ENCODE data around the gene SEPTIN10. TPM values are rescaled to one million over a fixed set of nuclear protein-coding genes. Genes with fewer than 3 reads are reported as not detected.

SEPTIN10 gene
- total RNA-seq: 100 to 1,000 TPM in 2 of 3 donors, 10 to 100 TPM in 1; 93.5 to 116 (median 100) TPM

- H3K4me1 ChIP-seq: peaks cover 0 to 24% of the 10 kb centered on the region in 2 donors
- intact Hi-C loops (cut with DNase I; ENCODE audit: low total_unique reads): no loop called here
- peak; percentile 93 to 95 for DNase-seq (ENCODE audit: low spot score in 2 of 2)
Measured at GRCh38 chr2:109613922-109614714, at the start of gene SEPTIN10, which contains the start of gene SOWAHC. SEPTIN10 (minus strand) TSS chr2:109613966; CDS start chr2:109613827, 139 bp downstream. SOWAHC (plus strand) TSS chr2:109614364; CDS start chr2:109614490, 126 bp downstream.

GRCh38 chr2:109662889-109663288 lies 49.1 kb upstream of the SEPTIN10 start:
- Histone ChIP-seq H3K27me3 (no peaks in the 10 kb centered on the region), H3K4me3 (no peak overlapping the region), H3K9me3 (no peaks in the 10 kb centered on the region), H3K4me1 (peaks cover 0 to 10% of the 10 kb centered on the region in 2 donors), H3K27ac (peak overlapping the region in 1 of 2 donors; percentile 53), H3K36me3 (no peaks in the 10 kb centered on the region)
- DNase-seq (ENCODE audit: low spot score in 2 of 2): no peak
- intact Hi-C loops (cut with DNase I; ENCODE audit: low total_unique reads): no loop called here
- TF ChIP-seq CTCF (IDR thresholded peaks at IDR 0.05) (peak in 2 of 3 donors; percentile 19 to 41), POLR2AphosphoS5 (IDR thresholded peaks at IDR 0.05) (no peak)

More at GRCh38 chr2:109613922-109614714, at the start of gene SEPTIN10, which contains the start of gene SOWAHC:
- H3K27me3 ChIP-seq: no peaks in the 10 kb centered on the region
- peak within 1 kb of the TSS; percentile 99 for H3K27ac ChIP-seq
- H3K9me3 ChIP-seq: no peaks in the 10 kb centered on the region
- H3K36me3 ChIP-seq: no peaks in the 10 kb centered on the region
- peak within 1 kb of the TSS; percentile 65 to 96 (median 86) for H3K4me3 ChIP-seq
- no peak for TF ChIP-seq CTCF (IDR thresholded peaks at IDR 0.05)
- TF ChIP-seq POLR2AphosphoS5 (IDR thresholded peaks at IDR 0.05): peak; percentile 94 to 96 (median 95)
- peak; percentile 74 for TF ChIP-seq POLR2A (IDR thresholded peaks at IDR 0.05)

- peaks cover 0 to 10% of the 10 kb centered on the region in 2 donors for H3K4me1 ChIP-seq
- no peak overlapping the region for H3K4me3 ChIP-seq
- intact Hi-C loops (cut with DNase I; ENCODE audit: low total_unique reads): no loop called here
- DNase-seq (ENCODE audit: low spot score in 2 of 2): no peak
- H3K27ac ChIP-seq: no peak overlapping the region
- no peaks in the 10 kb centered on the region for H3K27me3 ChIP-seq
- no peaks in the 10 kb centered on the region for H3K9me3 ChIP-seq
- no peaks in the 10 kb centered on the region for H3K36me3 ChIP-seq
- TF ChIP-seq POLR2AphosphoS5 (IDR thresholded peaks at IDR 0.05) (no peak), POLR2A (IDR thresholded peaks at IDR 0.05) (no peak), CTCF (IDR thresholded peaks at IDR 0.05) (no peak)
Measured at GRCh38 chr2:109660046-109660860, 46.5 kb upstream of the SEPTIN10 start.

- Histone ChIP-seq H3K4me1 (peaks cover 0 to 10% of the 10 kb centered on the region in 2 donors), H3K27me3 (no peaks in the 10 kb centered on the region), H3K9me3 (no peaks in the 10 kb centered on the region), H3K4me3 (no peak overlapping the region), H3K27ac (no peak overlapping the region), H3K36me3 (no peaks in the 10 kb centered on the region)
- TF ChIP-seq POLR2A (IDR thresholded peaks at IDR 0.05) (no peak), POLR2AphosphoS5 (IDR thresholded peaks at IDR 0.05) (no peak), CTCF (IDR thresholded peaks at IDR 0.05) (no peak)
- DNase-seq (ENCODE audit: low spot score in 2 of 2): no peak
- intact Hi-C loops (cut with DNase I; ENCODE audit: low total_unique reads): no loop called here
Measured at GRCh38 chr2:109659396-109660045, 45.8 kb upstream of the SEPTIN10 start.
